Chondrocyte (in vitro differentiated cells): Measurements from ENCODE around the gene NPHP4. TPM values are rescaled to one million over a fixed set of nuclear protein-coding genes. Genes with fewer than 3 reads are reported as not detected.

Experiments used
- DNase-seq: peaks from one replicate; pipeline ENCODE4 v3.0.0; 2021; ENCODE audit warnings: mixed read lengths, low spot score
- H3K27ac Mint-ChIP-seq: one replicate; pipeline ENCODE4 v1.8.0; 2021; ENCODE audit warnings: mild to moderate bottlenecking, moderate library complexity, mixed read lengths; ENCODE audit not compliant: unreplicated experiment
- H3K27me3 Mint-ChIP-seq: 2 replicates; pipeline ENCODE4 v1.8.0; 2021; ENCODE audit warnings: low read depth, mixed read lengths
- H3K36me3 Mint-ChIP-seq: 2 replicates; pipeline ENCODE4 v1.8.0; 2021; ENCODE audit warnings: low read depth, mixed read lengths
- H3K4me1 Mint-ChIP-seq: 2 replicates; pipeline ENCODE4 v1.8.0; 2021; ENCODE audit warnings: low read depth, mild to moderate bottlenecking, mixed read lengths
- H3K4me3 Mint-ChIP-seq: one replicate; pipeline ENCODE4 v1.8.0; 2021; ENCODE audit warnings: mild to moderate bottlenecking, moderate library complexity, mixed read lengths; ENCODE audit not compliant: unreplicated experiment
- H3K9me3 Mint-ChIP-seq: 2 replicates; pipeline ENCODE4 v1.8.0; 2021; ENCODE audit warnings: low read depth, mixed read lengths
- CTCF ChIP-seq: fragments of 200-600 bp; sonication (generic); IDR thresholded peaks from 2 replicates; pipeline ENCODE4 v1.5.0; 2021; ENCODE audit warnings: antibody characterized with exemption, mild to moderate bottlenecking, moderate library complexity
- total RNA-seq: library from RNA; stranded (reverse); gene quantifications from 3 replicates; pipeline ENCODE4 v1.2.1, GENCODE V29; 2021

The NPHP4 gene
- total RNA-seq, 1 donor from 2014 or later: 8.7 TPM

- peaks cover 2% of the 10 kb centered on the region for H3K36me3 Mint-ChIP-seq
- H3K27ac Mint-ChIP-seq: no peak overlapping the region
Observed at GRCh38 chr1:5917281-5917590, 75.0 kb downstream of the NPHP4 start.

GRCh38 chr1:5916572-5917280 lies 75.5 kb downstream of the NPHP4 start:
- no peak overlapping the region for H3K4me3 Mint-ChIP-seq
- DNase-seq: no peak
- no peak for TF ChIP-seq CTCF
- no peaks in the 10 kb centered on the region for H3K27me3 Mint-ChIP-seq
- H3K9me3 Mint-ChIP-seq: no peaks in the 10 kb centered on the region
- H3K36me3 Mint-ChIP-seq: peaks cover 2% of the 10 kb centered on the region
- no peak overlapping the region for H3K27ac Mint-ChIP-seq
- H3K4me1 Mint-ChIP-seq: peaks cover 27% of the 10 kb centered on the region

More at GRCh38 chr1:5917281-5917590, 75.0 kb downstream of the NPHP4 start:
- TF ChIP-seq CTCF: no peak
- peaks cover 24% of the 10 kb centered on the region for H3K4me1 Mint-ChIP-seq
- no peaks in the 10 kb centered on the region for H3K9me3 Mint-ChIP-seq
- no peak for DNase-seq
- H3K4me3 Mint-ChIP-seq: no peak overlapping the region
- no peaks in the 10 kb centered on the region for H3K27me3 Mint-ChIP-seq

DNA sequence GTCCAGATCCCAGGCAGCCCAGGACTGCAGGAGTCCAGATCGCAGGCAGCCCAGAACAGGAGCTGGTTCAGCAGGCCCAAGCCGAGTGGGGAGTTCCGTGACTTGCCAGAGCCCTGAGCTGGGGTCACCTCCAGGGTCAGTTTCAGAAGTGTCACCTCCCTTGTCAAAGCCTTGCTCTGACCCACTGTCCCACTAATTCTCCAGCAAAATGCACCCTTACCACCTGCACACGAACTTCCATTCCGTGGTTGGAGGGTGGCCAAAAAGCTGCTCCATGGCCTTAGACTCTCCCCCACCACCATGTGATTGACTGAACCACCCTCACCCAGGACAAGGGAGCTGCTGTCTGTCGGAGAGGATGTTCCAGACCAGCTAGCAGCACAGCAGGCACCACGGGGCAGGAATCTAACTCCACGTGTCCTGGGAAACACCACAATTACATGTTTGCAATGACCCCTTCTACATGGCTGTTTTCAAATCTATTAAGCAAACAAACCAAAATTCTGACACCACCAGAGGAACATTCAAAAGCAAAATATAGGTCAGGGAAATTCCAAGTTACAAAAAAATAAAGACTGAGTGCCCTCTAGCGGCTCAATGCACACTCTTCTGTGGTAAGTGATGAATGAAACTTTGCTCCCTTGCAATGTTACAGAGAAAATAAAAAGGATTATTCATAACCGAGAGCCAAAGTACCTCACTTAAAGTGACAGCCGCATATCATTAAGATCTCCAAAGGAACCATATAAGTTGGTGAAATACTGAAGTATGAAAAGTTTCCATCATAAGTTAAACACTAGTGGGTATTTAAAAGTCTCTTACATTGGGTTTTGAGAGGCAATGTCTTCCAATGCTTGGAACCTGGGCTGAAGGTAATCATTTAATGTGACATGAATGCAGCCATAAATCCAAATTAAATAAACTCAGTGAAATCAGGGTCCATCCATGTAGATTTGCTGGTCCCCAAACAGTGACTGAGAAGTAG lies 76.3 kb downstream of the NPHP4 start:
- peak; percentile 94 for TF ChIP-seq CTCF
- Mint-ChIP-seq H3K4me3 (no peak overlapping the region), H3K36me3 (peaks cover 2% of the 10 kb centered on the region), H3K27ac (peak overlapping the region; percentile 67), H3K9me3 (no peaks in the 10 kb centered on the region), H3K4me1 (peaks cover 27% of the 10 kb centered on the region), H3K27me3 (no peaks in the 10 kb centered on the region)
- DNase-seq: no peak

DNA sequence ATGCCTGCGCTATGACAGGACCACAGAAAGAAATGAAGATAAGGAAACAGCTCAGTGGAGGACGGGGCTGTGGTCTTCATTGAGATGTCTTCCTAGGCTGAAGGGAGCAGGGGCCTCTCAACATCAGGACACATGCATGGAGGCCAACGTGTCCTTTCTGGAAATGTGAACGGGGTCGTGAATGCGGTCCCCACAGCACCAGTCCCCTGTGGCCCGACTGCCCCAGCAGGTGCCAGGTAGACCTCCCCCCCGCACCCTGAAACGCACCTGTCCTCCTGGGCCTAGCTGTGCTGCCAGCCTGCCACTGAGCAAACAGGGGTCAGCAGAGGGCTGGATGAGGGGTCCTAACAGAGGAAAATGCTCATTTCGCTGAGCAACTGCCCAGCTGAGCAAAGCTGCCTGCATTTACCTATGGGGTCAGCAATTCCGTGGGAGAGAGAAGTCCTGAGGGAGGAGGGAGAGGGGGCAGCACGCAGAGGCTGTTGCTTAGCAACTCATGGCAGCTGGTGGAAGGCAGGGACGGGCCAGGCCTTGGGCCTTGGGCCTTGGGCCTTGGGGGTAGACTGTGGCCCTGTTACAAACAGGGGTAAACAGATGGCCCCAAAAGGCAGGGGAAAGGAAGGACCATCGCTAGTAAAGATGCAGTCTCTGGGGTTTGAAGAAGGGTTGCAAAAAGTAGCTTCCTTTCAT lies 77.4 kb downstream of the NPHP4 start:
- no peaks in the 10 kb centered on the region for H3K27me3 Mint-ChIP-seq
- H3K27ac Mint-ChIP-seq: no peak overlapping the region
- no peak overlapping the region for H3K4me3 Mint-ChIP-seq
- no peaks in the 10 kb centered on the region for H3K36me3 Mint-ChIP-seq
- peaks cover 27% of the 10 kb centered on the region for H3K4me1 Mint-ChIP-seq
- no peaks in the 10 kb centered on the region for H3K9me3 Mint-ChIP-seq
- DNase-seq: no peak
- TF ChIP-seq CTCF: no peak

DNA sequence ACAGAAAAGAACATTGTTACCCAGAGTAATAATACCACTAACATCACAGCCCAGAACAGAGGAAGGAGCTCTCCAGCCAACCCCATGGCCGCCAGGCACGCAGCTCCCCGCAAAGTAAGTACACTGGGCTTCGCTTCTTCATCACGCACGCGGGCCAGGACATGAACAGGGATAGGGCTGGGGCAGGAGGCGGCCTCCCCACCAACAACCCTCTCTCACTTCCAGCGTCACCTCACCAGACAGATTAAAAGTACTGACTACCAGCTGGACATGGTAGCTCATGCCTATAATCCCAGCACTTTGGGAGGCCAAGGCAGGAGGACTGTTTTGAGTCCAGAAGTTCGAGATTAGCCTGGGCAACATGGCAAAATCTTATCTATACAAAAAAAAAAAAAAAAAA lies 78.3 kb downstream of the NPHP4 start:
- no peak overlapping the region for H3K27ac Mint-ChIP-seq
- H3K4me1 Mint-ChIP-seq: peaks cover 27% of the 10 kb centered on the region
- peak; percentile 76 for DNase-seq
- no peaks in the 10 kb centered on the region for H3K36me3 Mint-ChIP-seq
- H3K27me3 Mint-ChIP-seq: no peaks in the 10 kb centered on the region
- H3K4me3 Mint-ChIP-seq: no peak overlapping the region
- no peaks in the 10 kb centered on the region for H3K9me3 Mint-ChIP-seq
- no peak for TF ChIP-seq CTCF
